Pons (tissue), 1 donor: ENCODE data around the gene RASGRP4.

Source experiments
- DNase-seq: peaks from one replicate; pipeline ENCODE4 v3.0.0-alpha.2; 2016; ENCODE audit warnings: low spot score

Gene RASGRP4

GRCh38 chr19:38389101-38389925, 36.7 kb downstream of the RASGRP4 start:
- DNase-seq: no peak

DNA sequence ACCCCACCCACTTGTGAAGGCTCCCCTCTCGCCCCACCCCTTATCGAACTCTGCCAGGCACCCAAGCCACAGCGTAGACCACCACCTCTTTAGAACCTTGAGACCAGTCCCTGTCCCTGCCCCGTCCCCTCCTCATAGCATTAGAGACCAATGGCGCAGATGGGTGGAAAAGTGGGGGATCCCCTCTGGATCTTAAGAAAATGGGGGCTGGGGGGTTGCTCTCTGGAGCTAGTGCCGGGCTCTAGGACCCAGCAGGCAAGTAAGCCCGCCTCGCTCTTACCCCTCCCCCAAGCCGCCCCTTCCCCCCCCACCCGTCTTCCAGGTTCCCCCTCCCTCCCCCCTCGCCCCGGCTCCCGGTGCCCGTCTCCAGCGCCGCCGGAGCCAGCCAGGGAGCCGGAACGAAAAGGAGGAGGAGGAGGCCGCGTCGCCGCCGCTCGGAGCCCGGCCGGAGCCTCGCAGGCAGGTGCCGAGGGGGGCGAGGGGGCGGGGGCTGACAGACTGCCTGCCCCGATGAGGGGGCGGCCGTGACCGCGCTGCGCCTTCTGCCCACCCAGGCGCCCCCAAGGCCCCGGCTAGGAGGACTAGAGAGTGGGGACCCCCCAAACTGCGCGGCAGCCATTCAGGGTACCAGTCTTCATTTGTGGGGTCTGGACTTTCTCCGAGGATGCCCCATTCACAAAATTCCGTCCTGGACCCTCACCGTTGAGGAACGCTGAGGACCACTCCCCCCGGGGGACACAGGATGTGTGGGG, 37.5 kb downstream of the RASGRP4 start, which contains the start of gene SPRED3:
TSS of gene SPRED3 (plus strand) at position 349 of the 752 bp plus-strand sequence. CDS start 1,606 bp downstream, outside the sequence.
- no peak for DNase-seq

GRCh38 chr19:38387550-38388348, 38.3 kb downstream of the RASGRP4 start, which contains the start of gene GGN:
TSS of gene GGN (minus strand) at chr19:38388034. CDS start at chr19:38387261, 773 bp downstream.
- DNase-seq: peak; percentile 68

DNA sequence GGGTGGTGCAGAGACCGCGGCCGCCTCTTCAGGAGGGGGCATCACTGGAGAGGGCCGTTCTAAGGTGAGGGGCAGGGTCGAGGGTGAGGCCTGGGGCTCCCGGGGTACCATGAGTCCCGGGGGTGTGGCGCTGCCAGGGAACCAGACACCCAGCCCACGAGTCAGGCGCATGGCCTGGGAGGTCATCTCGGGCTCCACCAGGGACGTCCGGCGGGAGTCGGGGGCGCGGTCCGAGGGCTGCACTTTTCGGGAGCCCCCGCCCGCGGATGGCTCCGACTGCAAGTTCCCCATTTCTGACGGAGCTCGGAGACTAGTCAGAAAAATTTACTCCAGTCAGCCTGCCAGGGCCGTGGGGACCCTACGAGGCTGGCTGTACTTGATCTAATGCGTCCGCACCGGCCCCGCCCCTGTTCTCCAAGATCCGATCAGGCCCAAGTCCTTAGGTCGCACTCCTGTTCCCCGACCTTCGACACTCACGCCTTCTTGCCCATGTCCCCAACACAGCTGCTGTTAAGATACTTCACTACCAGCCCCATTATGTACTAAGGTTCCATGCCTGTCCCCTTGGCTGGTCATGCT, 39.0 kb downstream of the RASGRP4 start:
- no peak for DNase-seq

GRCh38 chr19:38386300-38386970, 39.6 kb downstream of the RASGRP4 start:
- no peak for DNase-seq

DNA sequence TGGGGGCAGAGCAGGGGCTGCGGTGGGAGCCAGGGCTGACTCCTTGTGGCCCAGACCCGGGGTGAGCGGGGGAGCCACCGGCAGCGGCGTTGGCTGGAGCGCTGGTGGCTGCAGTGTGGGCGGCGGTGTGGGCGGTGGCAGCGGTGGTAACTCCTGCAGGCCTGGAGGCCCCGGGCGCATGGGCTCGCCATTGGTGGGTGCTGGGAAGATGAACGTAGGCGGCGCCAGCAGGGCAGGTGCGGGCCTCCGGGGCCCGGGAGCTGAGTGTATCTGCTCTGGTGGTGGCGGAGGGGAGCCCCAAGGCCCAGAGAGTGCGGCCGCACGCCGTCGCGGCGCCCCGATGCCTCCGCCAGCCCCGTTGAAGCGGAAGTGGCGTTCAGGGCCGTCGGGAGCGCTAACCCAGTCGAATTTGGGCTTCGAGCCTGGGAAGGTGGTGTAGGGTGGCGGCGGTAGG, 40.2 kb downstream of the RASGRP4 start:
- no peak for DNase-seq

- DNase-seq: no peak
These were observed 40.8 kb downstream of the RASGRP4 start for GRCh38 chr19:38385057-38385803.

DNA sequence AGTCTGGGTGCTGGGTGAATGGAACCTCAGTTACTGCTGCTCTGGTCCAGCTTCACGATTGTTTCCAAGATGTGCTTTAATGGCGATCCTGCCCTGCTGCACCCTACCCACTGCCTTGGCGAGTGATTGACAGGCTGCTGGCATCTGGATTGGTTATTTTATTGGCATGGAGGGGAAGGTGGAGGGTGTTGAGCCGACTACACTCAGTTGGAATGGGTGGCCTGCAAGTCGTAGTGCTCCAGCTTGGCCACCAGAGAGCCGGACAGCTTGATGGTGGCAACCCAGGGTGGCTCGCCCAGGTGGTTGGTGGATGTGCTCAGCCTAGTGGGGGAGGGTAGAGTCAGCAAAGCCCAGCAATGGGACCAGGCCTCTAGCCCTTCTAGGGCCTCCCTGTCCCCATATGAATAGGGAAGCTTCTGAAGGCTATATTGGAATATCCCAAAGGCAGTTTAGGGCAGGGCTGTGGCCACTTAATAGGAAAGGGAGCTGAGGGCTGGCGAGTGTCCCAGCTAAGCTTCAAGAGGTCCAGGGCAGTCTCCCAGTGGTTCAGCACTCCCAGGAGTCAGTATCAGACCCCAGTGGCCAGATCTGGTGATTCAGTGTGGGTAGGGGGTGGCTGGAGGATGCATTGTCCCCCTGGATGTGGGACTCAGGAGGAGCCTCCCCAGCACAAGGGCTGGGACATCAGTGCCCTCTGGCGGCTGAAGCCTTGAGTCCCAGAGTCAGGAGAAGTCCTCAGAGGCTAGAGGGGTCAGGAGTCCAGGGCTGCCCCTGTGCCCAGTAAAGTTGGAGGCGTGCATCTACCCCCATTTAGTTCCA, 41.6 kb downstream of the RASGRP4 start:
- DNase-seq: no peak

DNA sequence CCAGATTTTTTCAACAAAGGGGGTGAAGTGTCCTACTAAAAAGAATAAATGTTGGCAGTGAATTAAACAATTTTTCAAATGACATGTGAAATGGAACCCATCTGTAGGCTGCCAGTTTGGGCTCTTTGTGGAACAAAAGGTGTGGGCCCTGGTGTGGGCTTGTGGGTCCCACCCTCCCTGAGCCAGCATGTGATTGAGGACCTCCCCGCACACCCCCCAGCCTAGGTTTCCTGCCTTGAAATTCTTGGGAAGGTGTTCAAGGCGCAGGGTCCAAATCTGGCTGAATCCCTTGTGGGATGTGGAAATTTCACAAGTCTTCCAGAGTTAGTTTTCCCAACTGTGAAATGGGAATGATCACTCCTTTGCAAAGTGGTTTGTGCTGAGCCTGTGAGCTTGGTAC, 42.3 kb downstream of the RASGRP4 start:
- DNase-seq: no peak

- DNase-seq: no peak
These were observed 42.8 kb downstream of the RASGRP4 start for GRCh38 chr19:38383184-38383583.

DNA sequence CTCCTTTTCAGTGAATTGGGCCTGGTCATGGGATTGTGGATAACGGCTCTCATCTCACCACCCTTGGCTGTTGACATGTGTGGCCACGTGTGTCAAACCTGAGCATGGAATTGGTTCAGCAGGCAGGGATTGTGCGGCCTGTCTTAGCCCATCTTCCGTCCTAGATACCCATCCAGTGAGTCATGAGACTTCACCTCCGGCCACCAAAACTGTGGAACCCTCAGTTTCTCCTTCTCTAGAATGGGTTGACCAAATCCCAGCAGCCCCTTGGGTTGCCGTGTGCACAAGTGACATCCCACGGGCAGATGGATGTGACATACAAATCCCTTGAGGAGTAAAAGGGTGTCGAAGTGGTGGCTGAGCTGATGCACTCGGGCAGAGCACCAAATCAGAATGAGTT, 44.9 kb downstream of the RASGRP4 start:
- no peak for DNase-seq

- DNase-seq: no peak
These were observed 47.2 kb downstream of the RASGRP4 start for GRCh38 chr19:38378866-38379265.

- no peak for DNase-seq
These were observed 49.0 kb downstream of the RASGRP4 start for GRCh38 chr19:38377052-38377451.

DNA sequence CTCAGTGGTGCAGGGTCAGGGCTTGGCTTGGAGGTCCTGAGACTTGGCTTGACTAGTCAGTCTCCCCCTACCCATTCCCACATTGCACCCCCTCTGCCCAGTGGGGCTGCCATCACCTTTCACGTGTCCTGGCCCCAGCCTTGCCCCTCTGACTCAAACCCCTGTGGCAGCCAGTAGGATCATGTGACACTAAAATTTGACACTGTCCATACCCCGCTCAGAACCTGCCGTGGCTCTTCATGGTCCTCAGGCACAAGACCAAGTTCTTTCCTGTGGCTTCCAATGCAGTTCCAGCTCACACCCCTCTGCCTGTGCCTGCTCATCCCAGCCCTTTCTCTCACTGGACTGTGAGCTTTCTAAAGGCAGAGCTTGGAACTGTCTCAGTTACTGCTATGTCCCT, 49.4 kb downstream of the RASGRP4 start:
- DNase-seq: no peak

DNA sequence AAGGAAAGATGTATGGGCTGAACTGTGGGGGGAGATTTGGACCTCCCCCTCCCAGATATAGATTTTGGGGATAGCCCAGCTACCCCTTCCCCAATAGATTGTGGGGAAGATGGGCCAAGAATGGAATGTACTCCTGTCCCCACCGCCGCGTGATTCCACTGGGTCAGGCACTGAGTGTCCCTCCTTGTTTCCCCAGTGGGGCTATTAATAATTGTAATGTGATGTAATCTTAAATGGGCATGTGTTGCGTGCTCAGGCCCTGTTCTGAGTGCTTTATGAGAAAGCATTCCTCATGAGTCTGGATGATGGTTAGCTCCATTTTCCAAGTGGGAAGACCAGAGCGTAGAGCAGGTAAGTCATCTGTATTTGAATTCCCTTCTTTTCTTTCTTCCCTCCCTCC, 50.3 kb downstream of the RASGRP4 start:
- no peak for DNase-seq

GRCh38 chr19:38375098-38375493, 50.9 kb downstream of the RASGRP4 start:
- DNase-seq: no peak

DNA sequence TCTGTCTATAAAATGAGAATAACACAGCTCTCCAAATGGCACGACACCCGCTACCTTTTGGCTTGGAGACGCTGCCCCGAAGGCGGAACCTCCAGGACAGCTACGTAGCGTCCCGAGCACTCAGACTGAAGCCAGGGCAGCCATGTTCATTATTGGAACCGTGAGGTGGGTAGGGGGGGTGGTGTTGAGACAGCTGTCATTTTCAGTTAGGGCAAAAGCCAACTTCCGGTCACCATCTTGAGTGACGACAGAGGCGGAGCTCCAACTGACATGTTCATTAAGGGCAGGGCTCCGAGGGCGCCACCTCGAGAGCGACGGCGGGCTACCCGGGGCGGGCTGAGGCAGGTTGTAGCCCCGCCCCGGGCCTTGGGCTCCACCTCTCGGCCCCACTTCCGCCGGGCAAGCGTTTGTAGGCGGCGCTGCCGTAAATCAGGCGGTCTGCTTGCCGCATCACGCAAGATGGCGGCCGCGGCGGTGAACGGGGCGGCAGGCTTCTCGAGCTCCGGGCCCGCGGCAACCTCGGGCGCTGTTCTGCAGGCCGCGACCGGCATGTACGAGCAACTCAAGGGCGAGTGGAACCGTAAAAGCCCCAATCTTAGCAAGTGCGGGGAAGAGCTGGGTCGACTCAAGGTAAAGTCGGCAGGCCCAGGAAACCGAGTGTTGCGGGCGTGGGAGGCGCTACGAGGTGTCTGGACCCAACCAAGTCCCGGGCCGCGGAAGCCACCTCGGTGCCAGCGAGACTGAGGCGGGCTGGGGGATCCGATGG, 51.5 kb downstream of the RASGRP4 start, which contains the start of gene PSMD8:
TSS of gene PSMD8 (plus strand) at position 240 of the 766 bp plus-strand sequence. CDS start at position 271, 31 bp downstream.
- DNase-seq: peak; percentile 100

- DNase-seq: no peak
These were observed 52.1 kb downstream of the RASGRP4 start for GRCh38 chr19:38373907-38374331.

DNA sequence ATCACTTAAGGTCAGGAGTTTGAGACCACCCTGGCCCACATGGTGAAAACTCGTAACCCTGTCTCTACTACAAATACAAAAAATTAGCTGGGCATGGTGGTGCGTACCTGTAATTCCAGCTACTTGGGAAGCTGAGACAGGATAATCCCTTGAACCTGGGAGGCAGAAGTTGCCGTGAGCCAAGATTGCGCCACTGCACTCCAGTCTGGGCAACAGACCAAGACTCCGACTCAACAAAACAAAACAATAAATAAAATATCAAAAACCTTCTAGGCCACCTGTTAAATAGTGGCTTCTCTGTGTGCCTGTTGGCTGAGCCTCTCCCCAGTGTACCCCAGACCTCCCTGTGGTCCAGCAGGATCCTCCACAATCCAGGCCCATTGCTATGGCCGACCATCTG, 54.9 kb downstream of the RASGRP4 start:
- DNase-seq: no peak
